Breast epithelium (tissue), 3 donors: ENCODE measurements around the gene ANKS1A.

ENCODE experiments used
- POLR2A ChIP-seq: fragments of 450-650 bp; IDR thresholded peaks from one replicate; pipeline ENCODE4 v1.6.1; 2016; ENCODE audit warnings: antibody characterized with exemption, mild to moderate bottlenecking, moderate library complexity
- TF ChIP-seq, protein P1 (sequence below), 3 donors: fragments of 450-650 bp; IDR thresholded peaks; one replicate each; pipeline ENCODE4 v1.5.1; 2016 to 2017; ENCODE audit warnings: antibody characterized with exemption in 3 of 3, mild to moderate bottlenecking in 3 of 3, moderate library complexity in 3 of 3

DNA sequence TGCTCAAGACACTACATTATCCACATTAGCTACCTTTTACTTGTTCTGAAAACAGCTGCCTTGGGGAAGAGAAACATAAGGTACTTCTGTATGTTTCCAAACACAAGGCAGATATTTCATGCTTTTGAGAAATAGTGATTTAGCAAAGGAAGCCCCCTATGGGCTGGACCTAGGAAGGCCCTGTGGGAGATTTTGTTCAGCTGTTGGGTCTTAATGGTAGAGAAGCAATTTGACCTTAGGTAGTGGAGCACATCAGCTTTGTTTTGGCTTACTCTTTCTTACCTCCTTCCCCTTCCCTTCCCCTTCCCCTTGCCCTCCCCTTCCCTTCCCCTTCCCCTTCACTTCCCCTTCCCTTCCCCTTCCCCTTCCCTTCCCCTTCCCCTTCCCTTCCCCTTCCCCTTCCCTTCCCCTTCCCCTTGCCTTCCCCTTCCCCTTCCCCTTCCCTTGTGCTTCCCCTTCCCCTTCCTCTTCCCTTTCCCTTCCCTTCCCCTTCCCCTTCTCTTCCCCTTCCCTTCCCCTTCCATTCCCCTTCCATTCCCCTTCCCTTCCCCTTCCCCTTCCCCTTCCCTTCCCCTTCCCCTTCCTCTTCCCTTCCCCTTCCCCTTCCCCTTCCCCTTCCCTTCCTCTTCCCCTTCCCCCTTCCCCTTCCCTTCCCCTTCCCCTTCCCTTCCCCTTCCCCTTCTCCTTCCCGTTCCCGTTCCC lies 84.6 kb downstream of the ANKS1A start:
- TF ChIP-seq, protein P1, sequence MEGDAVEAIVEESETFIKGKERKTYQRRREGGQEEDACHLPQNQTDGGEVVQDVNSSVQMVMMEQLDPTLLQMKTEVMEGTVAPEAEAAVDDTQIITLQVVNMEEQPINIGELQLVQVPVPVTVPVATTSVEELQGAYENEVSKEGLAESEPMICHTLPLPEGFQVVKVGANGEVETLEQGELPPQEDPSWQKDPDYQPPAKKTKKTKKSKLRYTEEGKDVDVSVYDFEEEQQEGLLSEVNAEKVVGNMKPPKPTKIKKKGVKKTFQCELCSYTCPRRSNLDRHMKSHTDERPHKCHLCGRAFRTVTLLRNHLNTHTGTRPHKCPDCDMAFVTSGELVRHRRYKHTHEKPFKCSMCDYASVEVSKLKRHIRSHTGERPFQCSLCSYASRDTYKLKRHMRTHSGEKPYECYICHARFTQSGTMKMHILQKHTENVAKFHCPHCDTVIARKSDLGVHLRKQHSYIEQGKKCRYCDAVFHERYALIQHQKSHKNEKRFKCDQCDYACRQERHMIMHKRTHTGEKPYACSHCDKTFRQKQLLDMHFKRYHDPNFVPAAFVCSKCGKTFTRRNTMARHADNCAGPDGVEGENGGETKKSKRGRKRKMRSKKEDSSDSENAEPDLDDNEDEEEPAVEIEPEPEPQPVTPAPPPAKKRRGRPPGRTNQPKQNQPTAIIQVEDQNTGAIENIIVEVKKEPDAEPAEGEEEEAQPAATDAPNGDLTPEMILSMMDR (IDR thresholded peaks at IDR 0.05) = no peak
- TF ChIP-seq POLR2A = no peak
